ENCODE measurements around the gene POU6F2.

DNA sequence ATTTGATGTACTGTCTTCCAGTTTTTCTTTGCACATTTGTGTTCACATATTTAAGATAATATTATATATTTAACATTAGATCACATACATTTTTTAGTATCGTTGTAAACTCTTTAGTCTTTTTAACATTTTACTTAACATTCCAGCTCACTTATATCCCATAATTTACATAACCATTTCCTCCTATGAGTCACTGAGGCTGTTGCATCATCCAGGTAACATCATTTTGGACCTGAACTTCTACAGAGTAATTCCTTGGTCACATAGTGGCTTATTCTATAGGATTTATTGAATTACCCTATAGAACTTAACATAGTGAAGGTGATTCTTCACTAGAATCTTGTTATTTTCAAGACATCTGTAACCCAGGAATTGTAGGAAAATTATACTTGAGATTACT, 194.4 kb downstream of the POU6F2 start:
- TF ChIP-seq CTCF (IDR thresholded peaks at IDR 0.05 in 2 of 3, conservative IDR thresholded peaks at IDR 0.05 in 1 of 3; ENCODE audit: borderline replicate concordance in 1 of 3, insufficient read depth in 1 of 3, low read depth in 2 of 3, low read length in 2 of 3) (no peak), SP1 (IDR thresholded peaks at IDR 0.05; ENCODE audit: low read depth) (0 out of 2 replicates have a peak, but pooled peaks have one; percentile 17), POLR2A (IDR thresholded peaks at IDR 0.05; ENCODE audit: borderline replicate concordance, extremely low read depth, insufficient read depth, insufficient read length) (no peak), ZFX (IDR thresholded peaks at IDR 0.05) (no peak), POLR2AphosphoS5 (IDR thresholded peaks at IDR 0.05; ENCODE audit: low read depth, low read length) (no peak), EGR1 (IDR thresholded peaks at IDR 0.05; ENCODE audit: low read depth) (no peak), ZNF274 (IDR thresholded peaks at IDR 0.05; ENCODE audit: low read depth, low read length) (no peak), EZH2phosphoT487 (IDR thresholded peaks at IDR 0.05; ENCODE audit: borderline replicate concordance) (no peak)
- TF ChIP-seq, protein P1, sequence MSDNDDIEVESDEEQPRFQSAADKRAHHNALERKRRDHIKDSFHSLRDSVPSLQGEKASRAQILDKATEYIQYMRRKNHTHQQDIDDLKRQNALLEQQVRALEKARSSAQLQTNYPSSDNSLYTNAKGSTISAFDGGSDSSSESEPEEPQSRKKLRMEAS (IDR thresholded peaks at IDR 0.05): no peak
- TF ChIP-seq, protein P2, sequence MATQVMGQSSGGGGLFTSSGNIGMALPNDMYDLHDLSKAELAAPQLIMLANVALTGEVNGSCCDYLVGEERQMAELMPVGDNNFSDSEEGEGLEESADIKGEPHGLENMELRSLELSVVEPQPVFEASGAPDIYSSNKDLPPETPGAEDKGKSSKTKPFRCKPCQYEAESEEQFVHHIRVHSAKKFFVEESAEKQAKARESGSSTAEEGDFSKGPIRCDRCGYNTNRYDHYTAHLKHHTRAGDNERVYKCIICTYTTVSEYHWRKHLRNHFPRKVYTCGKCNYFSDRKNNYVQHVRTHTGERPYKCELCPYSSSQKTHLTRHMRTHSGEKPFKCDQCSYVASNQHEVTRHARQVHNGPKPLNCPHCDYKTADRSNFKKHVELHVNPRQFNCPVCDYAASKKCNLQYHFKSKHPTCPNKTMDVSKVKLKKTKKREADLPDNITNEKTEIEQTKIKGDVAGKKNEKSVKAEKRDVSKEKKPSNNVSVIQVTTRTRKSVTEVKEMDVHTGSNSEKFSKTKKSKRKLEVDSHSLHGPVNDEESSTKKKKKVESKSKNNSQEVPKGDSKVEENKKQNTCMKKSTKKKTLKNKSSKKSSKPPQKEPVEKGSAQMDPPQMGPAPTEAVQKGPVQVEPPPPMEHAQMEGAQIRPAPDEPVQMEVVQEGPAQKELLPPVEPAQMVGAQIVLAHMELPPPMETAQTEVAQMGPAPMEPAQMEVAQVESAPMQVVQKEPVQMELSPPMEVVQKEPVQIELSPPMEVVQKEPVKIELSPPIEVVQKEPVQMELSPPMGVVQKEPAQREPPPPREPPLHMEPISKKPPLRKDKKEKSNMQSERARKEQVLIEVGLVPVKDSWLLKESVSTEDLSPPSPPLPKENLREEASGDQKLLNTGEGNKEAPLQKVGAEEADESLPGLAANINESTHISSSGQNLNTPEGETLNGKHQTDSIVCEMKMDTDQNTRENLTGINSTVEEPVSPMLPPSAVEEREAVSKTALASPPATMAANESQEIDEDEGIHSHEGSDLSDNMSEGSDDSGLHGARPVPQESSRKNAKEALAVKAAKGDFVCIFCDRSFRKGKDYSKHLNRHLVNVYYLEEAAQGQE (IDR thresholded peaks at IDR 0.05; ENCODE audit: low read depth): no peak
